ENCODE measurements around the gene TTLL10.

The TTLL10 gene, protein sequence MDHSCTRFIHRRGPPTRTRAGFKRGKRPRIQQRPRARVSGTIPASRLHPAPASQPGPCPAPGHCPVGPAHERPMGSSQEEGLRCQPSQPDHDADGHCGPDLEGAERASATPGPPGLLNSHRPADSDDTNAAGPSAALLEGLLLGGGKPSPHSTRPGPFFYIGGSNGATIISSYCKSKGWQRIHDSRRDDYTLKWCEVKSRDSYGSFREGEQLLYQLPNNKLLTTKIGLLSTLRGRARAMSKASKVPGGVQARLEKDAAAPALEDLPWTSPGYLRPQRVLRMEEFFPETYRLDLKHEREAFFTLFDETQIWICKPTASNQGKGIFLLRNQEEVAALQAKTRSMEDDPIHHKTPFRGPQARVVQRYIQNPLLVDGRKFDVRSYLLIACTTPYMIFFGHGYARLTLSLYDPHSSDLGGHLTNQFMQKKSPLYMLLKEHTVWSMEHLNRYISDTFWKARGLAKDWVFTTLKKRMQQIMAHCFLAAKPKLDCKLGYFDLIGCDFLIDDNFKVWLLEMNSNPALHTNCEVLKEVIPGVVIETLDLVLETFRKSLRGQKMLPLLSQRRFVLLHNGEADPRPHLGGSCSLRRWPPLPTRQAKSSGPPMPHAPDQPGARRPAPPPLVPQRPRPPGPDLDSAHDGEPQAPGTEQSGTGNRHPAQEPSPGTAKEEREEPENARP

DNA sequence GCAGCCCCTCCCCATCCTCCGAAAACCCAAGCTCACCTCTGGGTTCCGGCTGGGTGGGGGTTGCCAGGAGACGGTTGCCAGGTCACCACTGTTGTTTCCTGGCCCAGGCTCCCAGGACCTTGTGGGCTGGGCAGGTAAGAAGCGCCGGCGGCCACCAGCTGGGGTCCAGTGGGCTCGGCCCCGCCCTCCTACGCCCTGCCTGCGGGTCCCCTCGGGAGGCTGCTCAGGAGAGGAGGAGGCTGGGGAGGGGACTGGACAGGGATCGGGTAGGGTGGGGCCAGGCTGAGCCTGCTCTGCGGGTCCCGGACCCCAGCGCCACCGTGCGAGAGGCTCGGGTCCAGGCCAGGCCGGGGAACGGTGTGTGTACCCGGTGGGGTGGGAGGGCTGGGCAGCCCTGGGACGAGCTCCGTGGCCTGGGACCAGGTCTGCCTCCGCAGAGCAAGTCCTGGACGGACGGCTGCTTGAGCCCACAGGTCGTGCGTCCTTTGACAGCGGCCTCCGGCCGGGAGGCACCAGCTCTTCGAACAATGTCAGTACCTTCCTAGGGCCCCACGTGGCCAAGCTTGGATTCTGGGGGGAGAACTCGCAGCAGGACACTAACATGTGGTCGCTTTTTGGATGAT, at the start of gene TTLL10:
TSS of gene TTLL10 (plus strand) at position 88 of the 623 bp plus-strand sequence. CDS start 5,336 bp downstream, outside the sequence.
- H2AFZ ChIP-seq (ENCODE audit: low read depth, low read length, severe bottlenecking): no peak within 1 kb of the TSS
- H3K27me3 ChIP-seq (ENCODE audit: low read length): no peaks in the 10 kb centered on the region
- no peaks in the 10 kb centered on the region for H4K20me1 ChIP-seq (ENCODE audit: low read depth, low read length)
- H3K9me2 ChIP-seq (replicated peaks; ENCODE audit: insufficient read depth, low read length): no peaks in the 10 kb centered on the region
- H3K4me2 ChIP-seq (ENCODE audit: low read depth, low read length, poor library complexity, severe bottlenecking): no peak within 1 kb of the TSS
- H3F3A ChIP-seq (ENCODE audit: insufficient read depth): peaks cover 2% of the 10 kb centered on the region; the same call in 1 of the 2 replicates
- no peaks in the 10 kb centered on the region for H3K79me2 ChIP-seq (ENCODE audit: insufficient read depth, low read length)
- TF ChIP-seq, protein P1, sequence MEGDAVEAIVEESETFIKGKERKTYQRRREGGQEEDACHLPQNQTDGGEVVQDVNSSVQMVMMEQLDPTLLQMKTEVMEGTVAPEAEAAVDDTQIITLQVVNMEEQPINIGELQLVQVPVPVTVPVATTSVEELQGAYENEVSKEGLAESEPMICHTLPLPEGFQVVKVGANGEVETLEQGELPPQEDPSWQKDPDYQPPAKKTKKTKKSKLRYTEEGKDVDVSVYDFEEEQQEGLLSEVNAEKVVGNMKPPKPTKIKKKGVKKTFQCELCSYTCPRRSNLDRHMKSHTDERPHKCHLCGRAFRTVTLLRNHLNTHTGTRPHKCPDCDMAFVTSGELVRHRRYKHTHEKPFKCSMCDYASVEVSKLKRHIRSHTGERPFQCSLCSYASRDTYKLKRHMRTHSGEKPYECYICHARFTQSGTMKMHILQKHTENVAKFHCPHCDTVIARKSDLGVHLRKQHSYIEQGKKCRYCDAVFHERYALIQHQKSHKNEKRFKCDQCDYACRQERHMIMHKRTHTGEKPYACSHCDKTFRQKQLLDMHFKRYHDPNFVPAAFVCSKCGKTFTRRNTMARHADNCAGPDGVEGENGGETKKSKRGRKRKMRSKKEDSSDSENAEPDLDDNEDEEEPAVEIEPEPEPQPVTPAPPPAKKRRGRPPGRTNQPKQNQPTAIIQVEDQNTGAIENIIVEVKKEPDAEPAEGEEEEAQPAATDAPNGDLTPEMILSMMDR (IDR thresholded peaks at IDR 0.05; ENCODE audit: insufficient read depth, low read length, poor library complexity, severe bottlenecking): no peak
- no peak for TF ChIP-seq EZH2phosphoT487 (conservative IDR thresholded peaks at IDR 0.05; ENCODE audit: low read length)
- H3K36me3 ChIP-seq (ENCODE audit: low read length): no peaks in the 10 kb centered on the region
- H3K9ac ChIP-seq (ENCODE audit: low read length): no peak within 1 kb of the TSS
- H3K9me3 ChIP-seq (ENCODE audit: insufficient read depth, low read length): 0 out of 2 replicates have a peak, but pooled peaks cover 3% of the 10 kb centered on the region
- H3K4me3 ChIP-seq (ENCODE audit: insufficient read depth, low read length, poor library complexity, severe bottlenecking): no peak within 1 kb of the TSS
- no peak within 1 kb of the TSS for H3K27ac ChIP-seq (ENCODE audit: low read depth, low read length)

DNA sequence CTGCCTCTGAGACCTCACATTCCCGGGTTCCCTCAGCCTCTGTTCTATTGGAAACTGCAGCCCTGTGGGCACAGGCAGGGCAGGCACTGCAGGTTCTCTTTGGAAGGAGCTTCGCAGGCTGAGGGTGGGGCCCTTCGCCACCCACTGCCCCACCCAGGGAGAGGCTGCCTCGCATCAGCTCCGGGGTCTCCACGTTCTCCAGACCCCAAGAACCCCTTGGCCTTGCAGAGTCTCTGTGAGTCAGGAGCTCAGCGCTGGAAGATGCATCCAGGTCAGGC, 49.2 kb upstream of the TTLL10 start:
- Histone ChIP-seq H3K4me2 (ENCODE audit: low read depth, low read length, poor library complexity, severe bottlenecking) (no peak overlapping the region), H3K9me3 (ENCODE audit: insufficient read depth, low read length) (no peaks in the 10 kb centered on the region), H4K20me1 (ENCODE audit: low read depth, low read length) (no peaks in the 10 kb centered on the region), H3K79me2 (ENCODE audit: insufficient read depth, low read length) (no peaks in the 10 kb centered on the region), H3K27ac (ENCODE audit: low read depth, low read length) (no peak overlapping the region), H2AFZ (ENCODE audit: low read depth, low read length, severe bottlenecking) (no peak overlapping the region), H3K9me2 (replicated peaks; ENCODE audit: insufficient read depth, low read length) (no peaks in the 10 kb centered on the region), H3F3A (ENCODE audit: insufficient read depth) (no peaks in the 10 kb centered on the region), H3K9ac (ENCODE audit: low read length) (no peak overlapping the region), H3K36me3 (ENCODE audit: low read length) (no peaks in the 10 kb centered on the region), H3K4me3 (ENCODE audit: insufficient read depth, low read length, poor library complexity, severe bottlenecking) (no peak overlapping the region), H3K27me3 (ENCODE audit: low read length) (no peaks in the 10 kb centered on the region)
- no peak for TF ChIP-seq EZH2phosphoT487 (conservative IDR thresholded peaks at IDR 0.05; ENCODE audit: low read length)
- TF ChIP-seq, protein P1 (IDR thresholded peaks at IDR 0.05; ENCODE audit: insufficient read depth, low read length, poor library complexity, severe bottlenecking): no peak

DNA sequence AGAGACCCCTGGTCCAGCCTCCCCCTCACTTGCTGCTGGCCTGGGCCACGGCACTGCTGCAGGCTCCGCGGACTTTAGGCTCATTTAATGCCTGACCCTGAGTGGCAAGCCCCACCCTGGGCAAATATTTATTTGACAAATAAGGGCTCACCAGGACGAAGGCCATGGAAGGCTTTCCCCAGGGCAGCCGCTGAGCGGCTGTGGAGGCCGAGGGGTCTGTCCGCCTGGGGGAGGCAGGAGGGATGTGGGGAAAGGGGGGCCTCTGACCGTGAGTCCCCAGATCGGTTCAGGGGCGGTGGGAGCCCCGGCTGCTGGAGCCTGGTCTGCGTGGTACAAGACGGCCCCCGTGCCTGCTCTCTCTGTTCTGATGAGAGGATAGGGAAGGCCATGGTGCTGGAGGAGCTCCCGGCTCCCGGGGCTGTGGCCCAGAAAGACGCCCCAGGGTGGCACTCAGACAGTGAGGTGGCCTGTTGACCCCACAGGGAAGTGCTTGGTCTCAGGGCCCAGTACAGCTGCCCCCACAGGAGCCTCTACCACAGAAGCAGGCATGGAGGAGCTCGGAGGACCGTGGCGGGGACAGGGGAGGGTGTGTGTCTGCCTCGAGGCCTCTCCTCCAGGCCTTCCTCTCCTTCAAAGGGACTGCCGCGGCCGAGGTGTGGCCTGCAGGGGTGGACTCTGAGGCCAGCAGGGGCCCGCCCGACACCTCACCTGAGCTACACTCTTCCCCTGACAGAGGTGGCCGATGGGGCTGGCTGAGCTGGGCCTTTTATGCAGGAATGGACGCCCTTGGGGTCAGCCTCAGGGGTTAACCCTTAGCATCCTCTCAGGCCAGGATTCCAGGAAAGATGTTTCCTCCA, 48.7 kb upstream of the TTLL10 start:
- Histone ChIP-seq H3K9me3 (ENCODE audit: insufficient read depth, low read length) (no peaks in the 10 kb centered on the region), H3K4me3 (ENCODE audit: insufficient read depth, low read length, poor library complexity, severe bottlenecking) (no peak overlapping the region), H3K9me2 (replicated peaks; ENCODE audit: insufficient read depth, low read length) (no peaks in the 10 kb centered on the region), H4K20me1 (ENCODE audit: low read depth, low read length) (no peaks in the 10 kb centered on the region), H3K79me2 (ENCODE audit: insufficient read depth, low read length) (no peaks in the 10 kb centered on the region), H3K27ac (ENCODE audit: low read depth, low read length) (no peak overlapping the region), H3F3A (ENCODE audit: insufficient read depth) (no peaks in the 10 kb centered on the region), H2AFZ (ENCODE audit: low read depth, low read length, severe bottlenecking) (no peak overlapping the region), H3K36me3 (ENCODE audit: low read length) (no peaks in the 10 kb centered on the region), H3K27me3 (ENCODE audit: low read length) (no peaks in the 10 kb centered on the region), H3K4me2 (ENCODE audit: low read depth, low read length, poor library complexity, severe bottlenecking) (no peak overlapping the region), H3K9ac (ENCODE audit: low read length) (no peak overlapping the region)
- TF ChIP-seq, protein P1 (IDR thresholded peaks at IDR 0.05; ENCODE audit: insufficient read depth, low read length, poor library complexity, severe bottlenecking): no peak
- no peak for TF ChIP-seq EZH2phosphoT487 (conservative IDR thresholded peaks at IDR 0.05; ENCODE audit: low read length)
